Activated CD4-positive, CD25-positive, alpha-beta regulatory T cell treated with anti-CD3 and anti-CD28 coated beads, Interleukin-2, amount 50 U/mL, for 72 hours (primary cell): ENCODE measurements around the gene MOV10L1.
"Not testable (repeated sequence)": the region's sequence is repeated elsewhere in the genome, so short reads cannot be mapped to it uniquely, and the experiment has no call there.

Experiments
- DNase-seq: peaks from one replicate; pipeline ENCODE4 v3.0.0; 2021

MOV10L1 gene

GRCh38 chr22:50139843-50140415, 50.1 kb downstream of the MOV10L1 start:
- no peak for DNase-seq

- no peak for DNase-seq
Measured at GRCh38 chr22:50140615-50141014, 50.8 kb downstream of the MOV10L1 start.

GRCh38 chr22:50141462-50141861, 51.7 kb downstream of the MOV10L1 start:
- DNase-seq = no peak

- no peak for DNase-seq
Measured at GRCh38 chr22:50141891-50142363, 52.1 kb downstream of the MOV10L1 start.

GRCh38 chr22:50143096-50143495, 53.3 kb downstream of the MOV10L1 start:
- no peak for DNase-seq

- DNase-seq = no peak
Measured at GRCh38 chr22:50144005-50144614, 54.3 kb downstream of the MOV10L1 start.

- no peak for DNase-seq
Measured at GRCh38 chr22:50145721-50146438, 56.1 kb downstream of the MOV10L1 start.

GRCh38 chr22:50146439-50147238, 56.8 kb downstream of the MOV10L1 start:
- no peak for DNase-seq

GRCh38 chr22:50147258-50148165, 57.7 kb downstream of the MOV10L1 start:
- not testable (repeated sequence) for DNase-seq

- DNase-seq = no peak
Measured at GRCh38 chr22:50148166-50148500, 58.3 kb downstream of the MOV10L1 start.

GRCh38 chr22:50148991-50149721, 59.4 kb downstream of the MOV10L1 start:
- DNase-seq = peak; percentile 74

GRCh38 chr22:50150161-50151129, 60.6 kb downstream of the MOV10L1 start:
- DNase-seq = no peak

GRCh38 chr22:50151571-50152537, 62.0 kb downstream of the MOV10L1 start:
- no peak for DNase-seq

- DNase-seq = no peak
Measured at GRCh38 chr22:50153056-50153755, 63.4 kb downstream of the MOV10L1 start.

GRCh38 chr22:50153756-50154140, 63.9 kb downstream of the MOV10L1 start:
- no peak for DNase-seq

GRCh38 chr22:50157709-50158375, 68.0 kb downstream of the MOV10L1 start:
- no peak for DNase-seq

GRCh38 chr22:50160947-50161346, 71.1 kb downstream of the MOV10L1 start:
- no peak for DNase-seq
